OCI-LY1 (cell line): Measurements from ENCODE around the gene ASB16.

Experiments
- H2AFZ ChIP-seq: fragments of 200-600 bp; sonication (generic), shearing (Covaris generic); 2 replicates; pipeline ENCODE4 v1.6.0; 2014; ENCODE audit warnings: antibody characterized with exemption, mild to moderate bottlenecking, low read length
- H3F3A ChIP-seq: fragments of 200-600 bp; sonication (generic), shearing (Covaris generic); 2 replicates; pipeline ENCODE4 v1.6.0; 2014; ENCODE audit warnings: mild to moderate bottlenecking, antibody characterized with exemption, low read length, moderate library complexity; ENCODE audit not compliant: insufficient read depth
- H3K27ac ChIP-seq: fragments of 200-600 bp; sonication (generic); 2 replicates; pipeline ENCODE4 v1.5.1; 2014; ENCODE audit warnings: low read length, mixed run types, mild to moderate bottlenecking, low read depth; ENCODE audit not compliant: poor library complexity, severe bottlenecking
- H3K27me3 ChIP-seq: fragments of 200-600 bp; sonication (generic); 2 replicates; pipeline ENCODE4 v1.6.0; 2014; ENCODE audit warnings: antibody characterized with exemption, mild to moderate bottlenecking, low read length, moderate library complexity; ENCODE audit not compliant: insufficient read depth
- H3K36me3 ChIP-seq: fragments of 200-600 bp; sonication (generic); 2 replicates; pipeline ENCODE4 v1.6.1; 2014; ENCODE audit warnings: mild to moderate bottlenecking, antibody characterized with exemption, low read length, moderate library complexity, mixed read lengths; ENCODE audit not compliant: insufficient read depth
- H3K4me1 ChIP-seq: fragments of 200-600 bp; sonication (generic); 2 replicates; pipeline ENCODE4 v1.5.1; 2014; ENCODE audit warnings: mild to moderate bottlenecking, low read length, moderate library complexity; ENCODE audit not compliant: insufficient read depth, severe bottlenecking
- H3K4me2 ChIP-seq: fragments of 200-600 bp; sonication (generic), shearing (Covaris generic); 2 replicates; pipeline ENCODE4 v1.6.1; 2014; ENCODE audit warnings: low read length
- H3K4me3 ChIP-seq: fragments of 200-600 bp; sonication (generic); 2 replicates; pipeline ENCODE4 v1.5.1; 2014; ENCODE audit warnings: low read length, low read depth, mild to moderate bottlenecking, mixed read lengths; ENCODE audit not compliant: poor library complexity, severe bottlenecking
- H3K79me2 ChIP-seq: fragments of 200-600 bp; shearing (Covaris generic); 2 replicates; pipeline ENCODE4 v1.6.1; 2016; ENCODE audit warnings: mixed run types, low read length, mixed read lengths; ENCODE audit not compliant: insufficient read depth
- H3K9ac ChIP-seq: fragments of 200-600 bp; sonication (generic), shearing (Covaris generic); 2 replicates; pipeline ENCODE4 v1.6.1; 2014; ENCODE audit warnings: mild to moderate bottlenecking, low read length, mixed read lengths
- H3K9me2 ChIP-seq: fragments of 200-600 bp; sonication (generic), shearing (Covaris generic); 2 replicates; pipeline ENCODE4 v1.6.1; 2014; ENCODE audit warnings: low read depth, mild to moderate bottlenecking, low read length, mixed read lengths
- H3K9me3 ChIP-seq: fragments of 200-600 bp; shearing (Covaris generic); 2 replicates; pipeline ENCODE4 v1.6.1; 2014; ENCODE audit warnings: low read length, mixed read lengths
- H4K20me1 ChIP-seq: fragments of 200-600 bp; sonication (generic), shearing (Covaris generic); 2 replicates; pipeline ENCODE4 v1.6.0; 2016; ENCODE audit warnings: mild to moderate bottlenecking, low read length; ENCODE audit not compliant: insufficient read depth
- EZH2 ChIP-seq: fragments of 200-600 bp; sonication (generic), shearing (Covaris generic); IDR thresholded peaks from 2 replicates; pipeline ENCODE4 v1.8.0; 2017; ENCODE audit warnings: borderline replicate concordance, mixed run types, mild to moderate bottlenecking, antibody characterized with exemption, low read length, moderate library complexity, mixed read lengths
- TF ChIP-seq, protein P1 (sequence below): fragments of 200-600 bp; sonication (generic), shearing (Covaris generic); IDR thresholded peaks from 2 replicates; pipeline ENCODE4 v1.5.1; 2017; ENCODE audit warnings: mild to moderate bottlenecking, antibody characterized with exemption, low read length, moderate library complexity, mixed read lengths

Gene ASB16

DNA sequence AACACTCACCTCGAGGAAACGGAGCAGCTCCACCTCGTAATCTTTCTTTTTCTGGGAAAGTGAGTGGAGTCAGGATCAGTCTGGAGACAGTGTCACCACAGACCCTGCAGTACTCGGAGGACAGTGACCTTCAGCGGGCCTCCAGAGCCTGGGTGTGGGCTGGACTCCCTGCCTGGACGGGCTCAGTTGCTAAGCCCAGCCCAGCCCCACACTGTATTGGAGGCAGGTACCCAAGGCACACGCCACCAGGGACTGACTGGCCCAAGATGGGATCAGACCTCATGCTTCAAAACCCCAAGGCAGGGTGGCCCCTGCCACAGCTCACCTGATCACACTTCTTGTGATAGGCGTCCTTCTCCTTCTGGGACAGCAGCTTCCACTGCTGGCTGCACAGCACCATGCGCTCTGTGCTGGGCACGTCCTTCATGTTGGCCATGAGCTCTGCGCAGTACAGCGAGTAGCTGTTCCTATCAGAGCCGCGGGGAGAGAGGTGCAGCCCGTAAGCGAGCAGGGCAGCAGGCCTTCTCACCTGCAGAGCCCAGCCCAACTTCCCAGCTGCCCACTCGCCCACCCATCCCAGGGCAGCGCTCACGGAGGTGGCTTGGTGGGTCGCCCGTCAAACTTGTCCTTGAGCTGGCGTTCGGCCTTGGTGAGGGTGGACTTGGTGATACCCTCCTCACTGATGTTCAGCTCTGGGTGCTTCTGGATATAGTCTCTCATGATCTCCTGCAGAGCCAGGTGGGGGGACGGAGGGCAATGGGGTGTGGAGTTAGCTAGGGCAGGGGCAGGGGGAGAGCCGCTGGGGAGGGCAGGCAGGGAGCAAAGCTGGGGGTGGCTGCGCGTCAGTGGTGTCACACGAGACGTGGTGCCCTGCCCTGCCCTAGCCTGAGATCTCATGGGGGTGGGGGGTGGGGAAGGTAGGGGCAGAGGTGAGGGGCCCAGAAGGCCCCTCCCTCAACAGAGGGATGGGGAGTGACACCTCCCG, 41.1 kb downstream of the ASB16 start:
- H3K4me1 ChIP-seq, result peaks cover 46% of the 10 kb centered on the region
- H3K27me3 ChIP-seq, result no peaks in the 10 kb centered on the region
- no peaks in the 10 kb centered on the region for H3F3A ChIP-seq
- H3K4me3 ChIP-seq, result peak overlapping the region; percentile 46
- no peaks in the 10 kb centered on the region for H3K9me3 ChIP-seq
- no peak overlapping the region for H2AFZ ChIP-seq
- no peaks in the 10 kb centered on the region for H4K20me1 ChIP-seq
- no peak for TF ChIP-seq EZH2
- TF ChIP-seq, protein P1, sequence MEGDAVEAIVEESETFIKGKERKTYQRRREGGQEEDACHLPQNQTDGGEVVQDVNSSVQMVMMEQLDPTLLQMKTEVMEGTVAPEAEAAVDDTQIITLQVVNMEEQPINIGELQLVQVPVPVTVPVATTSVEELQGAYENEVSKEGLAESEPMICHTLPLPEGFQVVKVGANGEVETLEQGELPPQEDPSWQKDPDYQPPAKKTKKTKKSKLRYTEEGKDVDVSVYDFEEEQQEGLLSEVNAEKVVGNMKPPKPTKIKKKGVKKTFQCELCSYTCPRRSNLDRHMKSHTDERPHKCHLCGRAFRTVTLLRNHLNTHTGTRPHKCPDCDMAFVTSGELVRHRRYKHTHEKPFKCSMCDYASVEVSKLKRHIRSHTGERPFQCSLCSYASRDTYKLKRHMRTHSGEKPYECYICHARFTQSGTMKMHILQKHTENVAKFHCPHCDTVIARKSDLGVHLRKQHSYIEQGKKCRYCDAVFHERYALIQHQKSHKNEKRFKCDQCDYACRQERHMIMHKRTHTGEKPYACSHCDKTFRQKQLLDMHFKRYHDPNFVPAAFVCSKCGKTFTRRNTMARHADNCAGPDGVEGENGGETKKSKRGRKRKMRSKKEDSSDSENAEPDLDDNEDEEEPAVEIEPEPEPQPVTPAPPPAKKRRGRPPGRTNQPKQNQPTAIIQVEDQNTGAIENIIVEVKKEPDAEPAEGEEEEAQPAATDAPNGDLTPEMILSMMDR, result no peak
- peak overlapping the region; percentile 72 for H3K9ac ChIP-seq
- no peaks in the 10 kb centered on the region for H3K9me2 ChIP-seq
- peaks cover 83% of the 10 kb centered on the region for H3K36me3 ChIP-seq
- peak overlapping the region; percentile 65 for H3K4me2 ChIP-seq
- peak overlapping the region; percentile 74 for H3K27ac ChIP-seq
- peaks cover 2% of the 10 kb centered on the region for H3K79me2 ChIP-seq

DNA sequence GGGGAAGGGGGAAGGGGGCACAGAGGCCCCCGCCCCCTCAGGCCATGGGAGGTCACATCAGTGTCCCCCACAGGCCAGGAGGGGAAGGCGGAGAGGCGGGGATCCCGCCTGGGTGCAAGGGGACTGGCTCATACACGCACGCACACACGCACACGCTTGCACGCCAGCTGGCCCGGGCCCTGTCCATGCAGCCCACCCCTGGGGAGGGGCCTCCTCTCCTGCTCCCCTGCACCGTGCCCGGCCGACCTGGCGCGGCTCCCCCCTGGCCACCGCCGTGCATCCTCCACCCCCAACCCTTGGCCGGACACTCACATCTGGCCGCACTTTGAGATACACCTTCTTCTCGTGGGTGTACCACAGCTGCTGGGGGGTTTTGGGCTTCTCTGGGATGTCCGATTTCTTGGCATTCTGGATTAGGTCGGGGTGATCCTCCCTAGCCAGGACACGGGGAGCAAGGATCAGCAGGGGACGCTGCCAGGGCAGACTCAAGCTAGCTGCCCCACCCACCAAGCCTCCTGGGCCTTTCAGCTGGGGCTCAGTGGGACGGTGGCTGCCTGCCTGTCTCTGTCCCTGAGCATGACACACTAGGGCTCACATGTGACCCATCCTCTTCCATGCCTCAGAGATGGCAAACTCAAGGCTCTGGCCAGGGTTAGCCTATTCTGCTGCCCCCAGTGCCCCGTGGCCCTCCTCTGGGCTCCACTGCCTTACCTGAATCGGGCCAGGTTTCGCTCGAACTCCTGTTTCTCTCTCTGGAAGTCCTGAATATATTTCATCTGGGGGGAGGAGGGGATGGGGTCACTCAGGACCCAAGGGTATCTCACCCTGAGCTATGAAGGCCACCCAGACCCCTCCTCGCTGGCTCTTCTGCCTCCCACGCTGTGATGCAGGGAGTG, 42.3 kb downstream of the ASB16 start:
- Histone ChIP-seq H3K4me2 (no peak overlapping the region), H3K4me3 (no peak overlapping the region), H3K27ac (peak overlapping the region; percentile 21), H3K79me2 (peaks cover 13% of the 10 kb centered on the region), H3K27me3 (no peaks in the 10 kb centered on the region), H3K36me3 (peaks cover 81% of the 10 kb centered on the region), H3K9ac (no peak overlapping the region), H4K20me1 (no peaks in the 10 kb centered on the region), H2AFZ (no peak overlapping the region), H3F3A (no peaks in the 10 kb centered on the region), H3K9me3 (no peaks in the 10 kb centered on the region), H3K9me2 (no peaks in the 10 kb centered on the region), H3K4me1 (peaks cover 58% of the 10 kb centered on the region)
- TF ChIP-seq, protein P1, result no peak

DNA sequence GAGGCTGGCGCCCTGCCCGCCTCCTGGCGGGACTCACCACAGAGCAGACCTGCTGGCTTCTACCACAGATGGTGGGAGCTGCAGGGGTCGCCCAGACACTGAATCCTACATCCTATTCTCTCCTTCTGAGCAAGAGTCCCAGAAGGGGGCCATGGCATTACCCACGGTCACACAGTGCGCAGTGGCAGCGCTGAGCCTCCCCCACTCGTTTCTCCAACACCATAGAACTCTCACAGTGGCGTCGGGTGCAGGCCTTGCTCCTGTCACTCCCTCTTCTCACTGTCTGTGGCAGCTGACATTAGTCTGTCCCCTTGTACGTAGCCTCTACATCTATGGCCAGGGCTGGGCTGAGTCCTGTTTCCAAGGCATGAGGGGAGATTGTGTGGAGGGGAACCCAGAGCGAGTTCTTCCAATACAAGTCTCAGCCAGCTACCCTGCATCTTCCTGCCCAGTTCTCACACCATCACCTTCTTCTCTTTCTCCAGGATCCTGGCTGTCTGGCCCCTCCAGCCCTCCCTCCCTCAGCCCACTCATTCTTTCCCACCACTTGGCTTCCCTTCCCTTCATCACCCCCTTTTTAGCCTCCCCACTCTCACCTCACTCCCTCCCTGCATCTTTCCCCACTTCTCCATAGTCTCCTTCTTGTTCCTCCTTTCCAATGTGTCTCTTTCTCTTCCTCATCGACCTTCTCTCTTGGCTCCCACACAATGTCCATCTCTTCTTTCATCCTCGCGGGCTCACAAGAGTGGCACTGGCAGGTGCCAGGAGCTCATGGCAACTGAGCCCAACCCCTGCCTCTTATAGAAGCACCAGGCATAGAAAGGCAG, 43.1 kb downstream of the ASB16 start:
- TF ChIP-seq EZH2, result no peak
- TF ChIP-seq, protein P1, result no peak
- peaks cover 77% of the 10 kb centered on the region for H3K36me3 ChIP-seq
- no peak overlapping the region for H3K4me3 ChIP-seq
- peaks cover 19% of the 10 kb centered on the region for H3K79me2 ChIP-seq
- H3K4me2 ChIP-seq, result no peak overlapping the region
- no peaks in the 10 kb centered on the region for H3K9me2 ChIP-seq
- H3K27ac ChIP-seq, result peak overlapping the region; percentile 21
- peaks cover 62% of the 10 kb centered on the region for H3K4me1 ChIP-seq
- no peaks in the 10 kb centered on the region for H3K27me3 ChIP-seq
- H4K20me1 ChIP-seq, result no peaks in the 10 kb centered on the region
- H3K9me3 ChIP-seq, result no peaks in the 10 kb centered on the region
- H3K9ac ChIP-seq, result no peak overlapping the region
- no peak overlapping the region for H2AFZ ChIP-seq
- no peaks in the 10 kb centered on the region for H3F3A ChIP-seq
